ENCODE data around the gene GPR42. TPM values are rescaled to one million over a fixed set of nuclear protein-coding genes. Genes with fewer than 3 reads are reported as not detected.

Gene GPR42
- total RNA-seq, 2 donors from 2014 or later: 0.56 TPM; not detected in 1

DNA sequence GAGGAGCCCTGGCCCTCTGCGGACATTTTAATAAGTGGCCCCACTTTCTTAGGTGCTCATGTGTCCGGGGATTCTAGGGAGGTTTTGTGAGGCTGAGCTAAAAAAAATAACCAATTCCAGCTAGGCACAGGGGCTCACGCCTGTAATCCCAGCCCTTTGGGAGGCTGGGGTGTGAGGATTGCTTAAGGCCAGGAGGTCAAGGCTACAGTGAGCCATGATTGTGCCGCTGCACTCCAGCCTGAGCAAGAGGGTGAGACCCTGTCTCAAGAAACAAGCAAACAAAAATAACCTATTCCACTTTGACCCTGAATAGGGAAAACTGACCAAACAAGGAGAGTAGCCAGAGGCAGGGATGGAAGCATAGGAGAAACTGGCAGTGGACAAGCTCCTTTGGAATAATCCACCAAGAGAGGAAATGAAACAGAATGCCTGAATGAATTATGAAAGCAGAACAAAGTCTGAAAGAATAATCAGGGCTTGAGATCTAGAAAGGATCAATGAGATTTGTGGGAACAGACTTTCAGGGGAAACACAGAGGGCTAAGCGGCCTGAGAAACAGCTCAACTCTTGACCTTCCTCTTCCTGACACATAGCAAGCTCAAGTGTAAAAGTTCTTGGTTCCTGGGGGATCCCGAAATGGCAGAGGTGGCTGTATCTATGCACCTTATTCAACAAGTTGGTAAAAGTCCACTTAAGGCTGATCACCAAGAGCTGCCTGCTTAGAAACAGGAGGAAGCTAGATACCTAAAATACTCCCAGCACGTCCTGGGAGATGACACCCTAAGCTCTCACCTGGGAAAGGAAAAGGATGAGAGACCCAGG lies 47.1 kb downstream of the GPR42 start:
- no peaks in the 10 kb centered on the region for H3K9me3 Mint-ChIP-seq
- H3K27ac Mint-ChIP-seq: no peak overlapping the region
- no peak overlapping the region for H3K4me3 Mint-ChIP-seq
- peaks cover 18 to 21% of the 10 kb centered on the region in 2 donors for H3K27me3 Mint-ChIP-seq
- H3K36me3 Mint-ChIP-seq: no peaks in the 10 kb centered on the region
- DNase-seq (ENCODE audit: low spot score) (no peak), ATAC-seq (no peak)
- peaks cover 11 to 15% of the 10 kb centered on the region in 2 donors for H3K4me1 Mint-ChIP-seq (ENCODE audit: low read depth in 2 of 2)

DNA sequence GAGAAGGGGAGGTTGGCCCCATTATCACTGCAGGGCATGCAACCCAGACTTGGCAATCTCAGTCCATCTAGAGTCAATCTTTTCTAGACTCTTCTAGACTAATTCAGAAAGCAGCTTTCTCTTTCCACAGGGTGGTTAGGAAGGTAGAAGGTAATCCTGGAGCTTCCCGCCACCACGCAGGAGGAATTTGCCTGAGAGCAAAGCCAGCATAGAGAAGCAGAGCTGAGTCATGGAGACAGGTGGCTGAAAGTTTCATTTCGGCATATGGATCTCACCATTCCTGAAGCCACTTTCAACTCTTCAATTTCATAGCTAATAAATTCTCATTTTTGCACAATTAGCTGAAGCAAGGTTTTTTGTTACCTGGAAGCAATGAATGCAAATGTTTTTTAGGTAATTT lies 48.2 kb downstream of the GPR42 start:
- peaks cover 11 to 15% of the 10 kb centered on the region in 2 donors for H3K4me1 Mint-ChIP-seq (ENCODE audit: low read depth in 2 of 2)
- ATAC-seq (no peak), DNase-seq (ENCODE audit: low spot score) (no peak)
- no peaks in the 10 kb centered on the region for H3K36me3 Mint-ChIP-seq
- H3K9me3 Mint-ChIP-seq: no peaks in the 10 kb centered on the region
- peaks cover 18 to 21% of the 10 kb centered on the region in 2 donors for H3K27me3 Mint-ChIP-seq
- no peak overlapping the region for H3K4me3 Mint-ChIP-seq
- H3K27ac Mint-ChIP-seq: no peak overlapping the region

DNA sequence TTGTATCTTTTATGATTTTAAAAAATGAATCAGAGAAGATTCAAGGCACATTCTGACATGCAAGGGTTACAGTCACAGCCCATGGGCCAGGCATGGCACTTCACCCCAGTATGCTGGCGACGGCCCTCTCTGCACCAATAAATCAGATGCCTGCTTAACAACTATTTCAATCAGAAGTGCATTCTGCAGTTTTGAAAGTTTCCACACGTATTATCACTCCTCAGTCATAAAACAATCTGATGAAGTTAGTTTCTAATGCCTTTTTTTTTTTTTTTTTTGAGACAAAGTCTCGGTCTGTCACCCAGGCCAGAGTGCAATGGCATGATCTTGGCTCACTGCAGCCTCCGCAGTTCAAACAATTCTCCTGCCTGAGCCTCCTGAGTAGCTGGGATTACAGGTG lies 48.9 kb downstream of the GPR42 start:
- Mint-ChIP-seq H3K9me3 (no peaks in the 10 kb centered on the region), H3K27me3 (peaks cover 18 to 21% of the 10 kb centered on the region in 2 donors), H3K36me3 (no peaks in the 10 kb centered on the region), H3K4me3 (no peak overlapping the region), H3K27ac (no peak overlapping the region), H3K4me1 (ENCODE audit: low read depth in 2 of 2) (peaks cover 6 to 8% of the 10 kb centered on the region in 2 donors)
- ATAC-seq (no peak), DNase-seq (ENCODE audit: low spot score) (no peak)

DNA sequence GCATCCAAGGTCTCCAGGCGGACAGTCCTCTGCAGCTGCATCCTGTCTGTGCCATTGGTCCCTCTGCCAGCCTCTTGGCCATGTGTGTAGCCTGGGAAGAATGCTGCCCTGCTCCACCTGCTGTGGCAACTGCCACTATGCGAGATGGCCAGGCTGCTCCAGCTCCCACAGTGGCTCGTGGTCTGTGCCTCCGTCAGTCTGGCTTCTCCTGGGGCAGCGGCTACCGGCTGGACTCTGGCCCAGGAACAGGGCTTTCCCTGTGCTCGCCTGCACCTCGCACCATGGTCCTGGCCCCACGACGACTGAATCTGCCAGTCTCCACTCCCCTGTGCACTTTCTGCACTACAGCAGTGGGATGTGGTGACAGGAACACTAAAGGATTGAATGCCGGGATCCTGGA lies 50.5 kb downstream of the GPR42 start:
- Mint-ChIP-seq H3K36me3 (no peaks in the 10 kb centered on the region), H3K9me3 (no peaks in the 10 kb centered on the region), H3K27me3 (peaks cover 13 to 14% of the 10 kb centered on the region in 2 donors), H3K4me3 (no peak overlapping the region), H3K4me1 (ENCODE audit: low read depth in 2 of 2) (peaks cover 6 to 8% of the 10 kb centered on the region in 2 donors), H3K27ac (no peak overlapping the region)
- ATAC-seq: no peak
- no peak for DNase-seq (ENCODE audit: low spot score)

Other genes with a start within 250 kb of the GPR42 start
- gene LGI4, start 236.0 kb upstream of the GPR42 start, total RNA-seq: not detected
- gene FXYD1, start 232.2 kb upstream of the GPR42 start, total RNA-seq: not detected
- gene FXYD7, start 227.8 kb upstream of the GPR42 start, total RNA-seq: not detected
- 100 to 1,000 TPM; 141 to 236 TPM for gene FXYD5, start 216.3 kb upstream of the GPR42 start, total RNA-seq
- gene FAM187B, start 142.3 kb upstream of the GPR42 start, total RNA-seq: not detected
- 1 to 10 TPM; 1.5 to 2.7 TPM for gene LSR, start 122.1 kb upstream of the GPR42 start, total RNA-seq
- gene USF2, start 102.1 kb upstream of the GPR42 start, total RNA-seq: 100 to 1,000 TPM in 1 of 2 donors, 10 to 100 TPM in 1; 90.4 to 102 TPM
- gene HAMP, start 88.5 kb upstream of the GPR42 start, total RNA-seq: 1 to 10 TPM in 1 of 2 donors, under 1 TPM in 1; 0.92 to 2.4 TPM
- under 1 TPM in 1 of 2 donors, not detected in 1; 0.38 TPM for gene MAG, start 78.9 kb upstream of the GPR42 start, total RNA-seq
- 10 to 100 TPM in 1 of 2 donors, 1 to 10 TPM in 1; 1.1 to 15.0 TPM for gene CD22, start 41.9 kb upstream of the GPR42 start, total RNA-seq
- gene FFAR1, start 23.2 kb upstream of the GPR42 start, total RNA-seq: under 1 TPM; 0.19 to 0.36 TPM
- under 1 TPM in 1 of 2 donors, not detected in 1; 0.62 TPM for gene FFAR3, start 12.6 kb upstream of the GPR42 start, total RNA-seq
- gene FFAR2, start 77.2 kb downstream of the GPR42 start, total RNA-seq: not detected
- gene KRTDAP, start 119.4 kb downstream of the GPR42 start, total RNA-seq: not detected
- gene DMKN, start 142.6 kb downstream of the GPR42 start, total RNA-seq: 1 to 10 TPM in 1 of 2 donors, not detected in 1; 1.8 TPM
- gene SBSN, start 157.2 kb downstream of the GPR42 start, total RNA-seq: not detected
- gene GAPDHS, start 162.4 kb downstream of the GPR42 start, total RNA-seq: not detected
- gene TMEM147, start 174.6 kb downstream of the GPR42 start, total RNA-seq: 10 to 100 TPM; 25.3 to 34.4 TPM
- not detected for gene ATP4A, start 192.6 kb downstream of the GPR42 start, total RNA-seq
- gene PMIS2, start 215.1 kb downstream of the GPR42 start, total RNA-seq: not detected
- 10 to 100 TPM; 29.2 to 55.0 TPM for gene HAUS5, start 241.7 kb downstream of the GPR42 start, total RNA-seq

Data from natural killer cell treated with Interleukin-12 subunit alpha and Interleukin-12 subunit beta and Interleukin-15 and Interleukin-18, amount 100 ng/mL, for 72 hours (primary cell).